Measurements from ENCODE around the gene CPEB3.

CPEB3 gene

DNA sequence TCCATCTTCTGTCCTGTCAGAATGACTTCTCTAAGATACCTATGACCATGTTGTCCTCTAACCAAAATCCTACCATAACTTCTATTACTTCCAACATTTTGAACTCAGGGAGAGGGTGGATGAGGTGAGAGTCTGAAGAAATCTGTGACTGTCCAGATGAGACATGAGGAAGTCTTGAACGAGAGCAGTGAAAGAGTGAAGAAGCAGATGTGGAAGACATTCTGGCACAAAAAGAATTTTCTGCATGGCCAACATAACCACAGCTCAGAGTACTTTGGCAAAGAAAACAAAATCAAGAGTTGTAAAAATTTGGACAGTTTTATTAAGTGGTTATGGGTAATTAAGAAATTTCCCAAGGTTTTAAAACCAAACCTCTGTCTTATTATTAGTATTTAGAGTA is 141.6 kb downstream of the CPEB3 start:
- TF ChIP-seq GABPA (IDR thresholded peaks at IDR 0.05; ENCODE audit: low read depth) (no peak), POLR2AphosphoS5 (IDR thresholded peaks at IDR 0.05; ENCODE audit: low read depth) (no peak), CTCF (IDR thresholded peaks at IDR 0.05; ENCODE audit: insufficient read depth, low read length) (no peak), SPI1 (IDR thresholded peaks at IDR 0.05; ENCODE audit: borderline replicate concordance, low read depth) (no peak), REST (IDR thresholded peaks at IDR 0.05; ENCODE audit: insufficient replicate concordance, low read depth) (no peak)
- Histone ChIP-seq H3K27ac (replicated peaks) (no peak overlapping the region), H3K4me3 (replicated peaks; ENCODE audit: insufficient read depth, low read length) (no peak overlapping the region), H3K27me3 (ENCODE audit: insufficient read depth, poor library complexity, severe bottlenecking) (no peaks in the 10 kb centered on the region)
- no peak for DNase-seq (ENCODE audit: low read depth in 1 of 2, low spot score in 1 of 2)

- Histone ChIP-seq H3K27me3 (ENCODE audit: insufficient read depth, poor library complexity, severe bottlenecking) (no peaks in the 10 kb centered on the region), H3K27ac (replicated peaks) (no peak overlapping the region), H3K4me3 (replicated peaks; ENCODE audit: insufficient read depth, low read length) (no peak overlapping the region)
- TF ChIP-seq REST (IDR thresholded peaks at IDR 0.05; ENCODE audit: insufficient replicate concordance, low read depth) (no peak), CTCF (IDR thresholded peaks at IDR 0.05; ENCODE audit: insufficient read depth, low read length) (no peak), POLR2AphosphoS5 (IDR thresholded peaks at IDR 0.05; ENCODE audit: low read depth) (no peak), SPI1 (IDR thresholded peaks at IDR 0.05; ENCODE audit: borderline replicate concordance, low read depth) (no peak), GABPA (IDR thresholded peaks at IDR 0.05; ENCODE audit: low read depth) (no peak)
- DNase-seq (ENCODE audit: low read depth in 1 of 2, low spot score in 1 of 2) = no peak
Measured at GRCh38 chr10:92146781-92147180, 144.1 kb downstream of the CPEB3 start.

DNA sequence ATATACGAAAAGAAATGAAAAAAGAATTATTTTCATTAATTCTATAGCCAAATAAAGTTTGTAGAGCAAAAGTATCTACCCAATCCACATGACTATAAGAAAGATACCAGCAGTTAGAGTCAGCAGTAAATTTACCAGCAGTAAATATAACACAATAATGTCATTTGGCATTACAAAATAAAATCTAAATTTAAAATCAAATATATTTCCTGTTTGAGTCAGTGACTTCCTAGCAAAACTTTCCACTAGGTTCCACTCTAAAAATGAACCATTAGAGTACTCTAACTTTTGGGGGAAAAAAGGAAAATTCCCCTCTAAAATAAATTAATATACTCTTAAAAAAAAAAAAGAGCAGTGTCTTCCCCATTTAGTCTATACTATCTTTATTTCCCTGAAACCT is 144.8 kb downstream of the CPEB3 start:
- Histone ChIP-seq H3K4me3 (replicated peaks; ENCODE audit: insufficient read depth, low read length) (no peak overlapping the region), H3K27ac (replicated peaks) (no peak overlapping the region), H3K27me3 (ENCODE audit: insufficient read depth, poor library complexity, severe bottlenecking) (no peaks in the 10 kb centered on the region)
- TF ChIP-seq SPI1 (IDR thresholded peaks at IDR 0.05; ENCODE audit: borderline replicate concordance, low read depth) (no peak), REST (IDR thresholded peaks at IDR 0.05; ENCODE audit: insufficient replicate concordance, low read depth) (no peak), CTCF (IDR thresholded peaks at IDR 0.05; ENCODE audit: insufficient read depth, low read length) (no peak), POLR2AphosphoS5 (IDR thresholded peaks at IDR 0.05; ENCODE audit: low read depth) (no peak), GABPA (IDR thresholded peaks at IDR 0.05; ENCODE audit: low read depth) (no peak)
- DNase-seq (ENCODE audit: low read depth in 1 of 2, low spot score in 1 of 2) = no peak
